HCT116 (cell line): ENCODE measurements around the gene CHCHD3. TPM values are rescaled to one million over a fixed set of nuclear protein-coding genes. Genes with fewer than 3 reads are reported as not detected.

Source experiments
- ATAC-seq: fragments of 200-7000 bp; cut with Tn5 transposase; 2 replicates; pipeline ENCODE4 v1.9.1; 2020; ENCODE audit warnings: mild to moderate bottlenecking, moderate library complexity
- BruUV-seq: library from RNA; stranded (reverse); fragments of 400-500 nt; replicated peaks from 2 replicates; lab custom pipeline; 2021; lab: Mats Ljungman, UMichigan
- CTCF ChIA-PET: fragments of 300-600 bp; sonication (Branson Sonifier 250); formaldehyde crosslinking; loops from one replicate; lab custom pipeline; 2021; ENCODE audit warnings: antibody characterized with exemption; lab: Charles Lee
- POLR2A ChIA-PET: fragments of 300-600, 350-600 bp; sonication (Branson Sonifier 250); formaldehyde crosslinking; loops from one replicate; lab custom pipeline; 2021; ENCODE audit warnings: antibody characterized with exemption; lab: Charles Lee
- RAD21 ChIA-PET, 2 experiments: fragments of 300-600 bp; sonication (Branson Sonifier 250); formaldehyde crosslinking; loops; one replicate each; lab custom pipeline; 2023; ENCODE audit warnings: low total read pairs in 2 of 2; ENCODE audit not compliant: uncharacterized antibody in 2 of 2, unreplicated experiment in 2 of 2, low non-redundant PET in 1 of 2; lab: Charles Lee
- DNase-seq: peaks from one replicate; pipeline ENCODE4 v3.0.0-alpha.2; 2010; ENCODE audit warnings: low read depth, low spot score
- H2AFZ ChIP-seq: fragments of 200-600 bp; shearing (Covaris generic), sonication (generic); 2 replicates; pipeline ENCODE4 v1.6.1; 2017; ENCODE audit warnings: low read depth, mixed run types, mixed read lengths, antibody characterized with exemption, low read length; ENCODE audit not compliant: poor library complexity, severe bottlenecking
- H3K27ac ChIP-seq: 2 replicates; pipeline ENCODE4 v1.5.1; 2012; ENCODE audit warnings: low read depth, low read length
- H3K27me3 ChIP-seq: fragments of 200-600 bp; sonication (generic); 2 replicates; pipeline ENCODE4 v1.6.1; 2016; ENCODE audit warnings: mixed run types, low read length, mixed read lengths; ENCODE audit not compliant: insufficient read depth
- H3K36me3 ChIP-seq, 2 experiments: fragments of 200-500 bp in 1 of 2; fragments of 200-600 bp in 1 of 2; sonication (Bioruptor generic) in 1 of 2; sonication (generic) in 1 of 2; 2 replicates each; pipeline versions ENCODE4 v1.5.1 to v1.6.1; 2014 to 2016; ENCODE audit warnings: low read length in 2 of 2, inconsistent platforms in 1 of 2, mixed read lengths in 1 of 2, mixed run types in 1 of 2; ENCODE audit not compliant: insufficient read depth in 2 of 2, control insufficient read depth in 1 of 2
- H3K4me1 ChIP-seq, 2 experiments: fragments of 200-600 bp in 1 of 2; sonication (generic) in 1 of 2; 2 replicates each; pipeline versions ENCODE4 v1.5.1 to v1.6.1; 2012 to 2017; ENCODE audit warnings: low read length in 2 of 2, inconsistent platforms in 1 of 2, mild to moderate bottlenecking in 1 of 2, mixed read lengths in 1 of 2, mixed run types in 1 of 2, moderate library complexity in 1 of 2; ENCODE audit not compliant: insufficient read depth in 2 of 2, control insufficient read depth in 1 of 2
- H3K4me2 ChIP-seq: fragments of 200-600 bp; sonication (generic); 2 replicates; pipeline ENCODE4 v1.6.1; 2017; ENCODE audit warnings: mixed run types, low read length, mixed read lengths
- H3K4me3 ChIP-seq, 2 experiments: fragments of 200-600 bp in 1 of 2; sonication (generic) in 1 of 2; replicated peaks in 1 of 2; 2 replicates each; pipeline ENCODE4 v1.5.1; 2011 to 2016; ENCODE audit warnings: low read length in 2 of 2, control low read depth in 1 of 2, low read depth in 1 of 2, mild to moderate bottlenecking in 1 of 2, mixed read lengths in 1 of 2, mixed run types in 1 of 2
- H3K79me2 ChIP-seq: fragments of 200-600 bp; sonication (generic); 2 replicates; pipeline ENCODE4 v1.6.1; 2017; ENCODE audit warnings: mild to moderate bottlenecking, mixed run types, low read length, moderate library complexity, mixed read lengths; ENCODE audit not compliant: insufficient read depth
- H3K9ac ChIP-seq: fragments of 200-600 bp; sonication (generic); 2 replicates; pipeline ENCODE4 v1.6.1; 2016; ENCODE audit warnings: low read length, mixed read lengths
- H3K9me2 ChIP-seq: fragments of 200-600 bp; sonication (generic), shearing (Covaris generic); 2 replicates; pipeline ENCODE4 v1.6.1; 2017; ENCODE audit warnings: mixed run types, mild to moderate bottlenecking, moderate library complexity; ENCODE audit not compliant: insufficient read depth
- H3K9me3 ChIP-seq, 2 experiments: fragments of 200-500 bp in 1 of 2; fragments of 200-600 bp in 1 of 2; sonication (Bioruptor generic) in 1 of 2; sonication (generic) in 1 of 2; 2 replicates each; pipeline ENCODE4 v1.6.1; 2014 to 2017; ENCODE audit warnings: low read length in 2 of 2, mixed read lengths in 2 of 2, inconsistent platforms in 1 of 2, low read depth in 1 of 2, mild to moderate bottlenecking in 1 of 2, mixed run types in 1 of 2, moderate library complexity in 1 of 2; ENCODE audit not compliant: control insufficient read depth in 1 of 2, insufficient read depth in 1 of 2
- H4K20me1 ChIP-seq: fragments of 200-600 bp; sonication (generic), shearing (Covaris generic); 2 replicates; pipeline ENCODE4 v1.6.1; 2017; ENCODE audit warnings: mixed run types, mild to moderate bottlenecking, moderate library complexity; ENCODE audit not compliant: insufficient read depth
- CBX3 ChIP-seq: IDR thresholded peaks from 2 replicates; pipeline ENCODE4 v1.6.1; 2012; ENCODE audit warnings: low read depth
- EGR1 ChIP-seq: IDR thresholded peaks from 2 replicates; pipeline ENCODE4 v1.6.1; 2012; ENCODE audit warnings: low read depth
- ELF1 ChIP-seq: IDR thresholded peaks from 2 replicates; pipeline ENCODE4 v1.6.1; 2012; ENCODE audit warnings: low read depth, borderline replicate concordance
- EZH2 ChIP-seq: fragments of 200-600 bp; sonication (generic); IDR thresholded peaks from 2 replicates; pipeline ENCODE4 v1.6.1; 2017; ENCODE audit warnings: antibody characterized with exemption, mixed run types
- EZH2phosphoT487 ChIP-seq: fragments of 200-600 bp; IDR thresholded peaks from 2 replicates; pipeline ENCODE4 v1.6.1; 2018; ENCODE audit warnings: antibody characterized with exemption, borderline replicate concordance
- FOSL1 ChIP-seq: IDR thresholded peaks from 2 replicates; pipeline ENCODE4 v1.6.1; 2012; ENCODE audit warnings: low read depth
- JUND ChIP-seq: IDR thresholded peaks from 2 replicates; pipeline ENCODE4 v1.6.1; 2012
- POLR2A ChIP-seq: IDR thresholded peaks from 2 replicates; pipeline ENCODE4 v1.7.0; 2011; ENCODE audit warnings: borderline replicate concordance; ENCODE audit not compliant: insufficient read depth, insufficient read length; ENCODE audit errors: extremely low read depth
- POLR2AphosphoS5 ChIP-seq: IDR thresholded peaks from 2 replicates; pipeline ENCODE4 v1.6.1; 2011; ENCODE audit warnings: mild to moderate bottlenecking, low read depth, low read length, moderate library complexity
- REST ChIP-seq: IDR thresholded peaks from 2 replicates; pipeline ENCODE4 v1.6.1; 2012; ENCODE audit warnings: low read depth
- SIN3A ChIP-seq: IDR thresholded peaks from 2 replicates; pipeline ENCODE4 v1.6.1; 2012; ENCODE audit warnings: low read depth
- SP1 ChIP-seq: IDR thresholded peaks from 2 replicates; pipeline ENCODE4 v1.6.1; 2012; ENCODE audit warnings: low read depth
- SRF ChIP-seq: IDR thresholded peaks from 2 replicates; pipeline ENCODE4 v1.6.1; 2012; ENCODE audit warnings: low read depth
- TCF7L2 ChIP-seq: IDR thresholded peaks from 2 replicates; pipeline ENCODE4 v1.7.0; 2011; ENCODE audit warnings: borderline replicate concordance, inconsistent platforms; ENCODE audit not compliant: insufficient read depth, insufficient read length; ENCODE audit errors: extremely low read depth
- YY1 ChIP-seq: IDR thresholded peaks from 2 replicates; pipeline ENCODE4 v1.6.1; 2011; ENCODE audit warnings: low read length, low read depth, moderate library complexity, mild to moderate bottlenecking; ENCODE audit not compliant: insufficient replicate concordance; ENCODE audit errors: extremely low read depth
- ZBTB33 ChIP-seq: IDR thresholded peaks from 2 replicates; pipeline ENCODE4 v1.6.1; 2011; ENCODE audit warnings: mild to moderate bottlenecking, low read length, moderate library complexity; ENCODE audit not compliant: insufficient replicate concordance; ENCODE audit errors: extremely low read depth
- ZFX ChIP-seq: fragments of 450-650 bp; IDR thresholded peaks from 2 replicates; pipeline ENCODE4 v1.6.1; 2017
- ZNF274 ChIP-seq: fragments of 200-500 bp; sonication (Bioruptor generic); IDR thresholded peaks from 2 replicates; pipeline ENCODE4 v1.6.1; 2014; ENCODE audit warnings: mild to moderate bottlenecking, low read depth, low read length, inconsistent platforms
- intact Hi-C: fragments of 100-400 bp; cut with micrococcal nuclease; formaldehyde crosslinking; loops from 2 replicates; pipeline ENCODE4 v1.10.0; 2022
- total RNA-seq: library from RNA; stranded (reverse); gene quantifications from one replicate; pipeline ENCODE4 v1.2.1, GENCODE V29; 2021; ENCODE audit not compliant: unreplicated experiment
- TF ChIP-seq, protein P1 (sequence below): IDR thresholded peaks from 2 replicates; pipeline ENCODE4 v1.6.1; 2012
- TF ChIP-seq, protein P2 (sequence below): IDR thresholded peaks from 2 replicates; pipeline ENCODE4 v1.6.1; 2012

Gene CHCHD3
- total RNA-seq, 1 experiment from 2014 or later = 73.5 TPM

DNA sequence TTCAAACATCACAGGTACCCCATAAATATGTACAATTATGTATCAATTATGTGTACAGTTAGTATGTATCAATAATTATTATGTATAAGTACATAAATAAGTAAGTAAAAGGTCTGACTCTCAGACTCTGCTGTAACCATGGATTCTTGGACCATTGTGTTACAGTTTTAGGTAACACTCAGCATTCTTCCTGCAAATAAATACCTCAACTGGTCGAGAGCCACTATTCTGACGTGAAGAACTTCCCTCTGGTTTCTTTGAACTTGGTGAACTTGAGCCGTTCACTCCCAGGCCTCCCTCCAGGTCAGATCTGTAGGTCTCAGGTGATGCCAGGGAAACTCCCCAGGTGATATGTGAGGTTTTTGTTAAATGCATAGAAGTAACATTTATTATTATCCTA, 313.8 kb downstream of the CHCHD3 start:
- no peak overlapping the region for H3K4me3 ChIP-seq
- no peak overlapping the region for H2AFZ ChIP-seq
- ATAC-seq = no peak
- no peak for DNase-seq
- H3K4me1 ChIP-seq = no peaks in the 10 kb centered on the region
- no peaks in the 10 kb centered on the region for H3K27me3 ChIP-seq
- no TSS peak for BruUV-seq
- H3K9me2 ChIP-seq = no peaks in the 10 kb centered on the region
- H3K4me2 ChIP-seq = no peak overlapping the region
- no peaks in the 10 kb centered on the region; a peak in 1 of 4 replicates for H3K9me3 ChIP-seq
- POLR2A ChIA-PET = no interaction called here
- no peak overlapping the region for H3K9ac ChIP-seq
- CTCF ChIA-PET = no interaction called here
- H4K20me1 ChIP-seq = no peaks in the 10 kb centered on the region
- TF ChIP-seq CBX3 (no peak), EZH2 (no peak), POLR2A (no peak), ELF1 (no peak), YY1 (no peak), POLR2AphosphoS5 (no peak), ZFX (no peak), SRF (no peak), SIN3A (no peak), REST (no peak), SP1 (no peak), FOSL1 (no peak), ZNF274 (no peak), JUND (no peak), TCF7L2 (no peak), EGR1 (no peak), EZH2phosphoT487 (no peak), ZBTB33 (no peak)
- TF ChIP-seq, protein P1, sequence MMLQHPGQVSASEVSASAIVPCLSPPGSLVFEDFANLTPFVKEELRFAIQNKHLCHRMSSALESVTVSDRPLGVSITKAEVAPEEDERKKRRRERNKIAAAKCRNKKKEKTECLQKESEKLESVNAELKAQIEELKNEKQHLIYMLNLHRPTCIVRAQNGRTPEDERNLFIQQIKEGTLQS = no peak
- TF ChIP-seq, protein P2, sequence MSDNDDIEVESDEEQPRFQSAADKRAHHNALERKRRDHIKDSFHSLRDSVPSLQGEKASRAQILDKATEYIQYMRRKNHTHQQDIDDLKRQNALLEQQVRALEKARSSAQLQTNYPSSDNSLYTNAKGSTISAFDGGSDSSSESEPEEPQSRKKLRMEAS = no peak
- no peaks in the 10 kb centered on the region for H3K36me3 ChIP-seq
- no peak overlapping the region for H3K27ac ChIP-seq
- intact Hi-C loops = no loop called here
- no peaks in the 10 kb centered on the region for H3K79me2 ChIP-seq
- RAD21 ChIA-PET = no interaction called here
